NCI-H1417 (cell line): ENCODE results near the gene KLK4.
A peak's percentile ranks its signal among the peaks of the same experiment; 100 is the strongest.
"Not testable (repeated sequence)": the region's sequence is repeated elsewhere in the genome, so short reads cannot be mapped to it uniquely, and the experiment has no call there.

Source experiments
- DNase-seq, 3 experiments: peaks; one replicate each; lab custom pipeline; 2025; lab: John Stamatoyannopoulos, UW

Gene KLK4

GRCh38 chr19:50912727-50913716 lies 1.8 kb upstream of the KLK4 start:
- no peak for DNase-seq

GRCh38 chr19:50912102-50912599 lies 956 bp upstream of the KLK4 start:
- no peak for DNase-seq

GRCh38 chr19:50910722-50911121 lies 473 bp downstream of the KLK4 start:
- no peak for DNase-seq

- DNase-seq, result peak in 2 of 3 experiments; percentile 27 to 53
Observed at GRCh38 chr19:50909240-50910070, 1.7 kb downstream of the KLK4 start.

GRCh38 chr19:50908336-50908735 lies 2.9 kb downstream of the KLK4 start:
- no peak for DNase-seq

- DNase-seq, result peak in 2 of 3 experiments; percentile 8 to 18
Observed at GRCh38 chr19:50906217-50906616, 5.0 kb downstream of the KLK4 start.

- DNase-seq, result no peak
Observed at GRCh38 chr19:50902640-50903039, 8.6 kb downstream of the KLK4 start.

GRCh38 chr19:50899569-50899968 lies 11.6 kb downstream of the KLK4 start:
- no peak for DNase-seq

GRCh38 chr19:50898018-50898417 lies 13.2 kb downstream of the KLK4 start:
- no peak for DNase-seq

- DNase-seq, result no peak
Observed at GRCh38 chr19:50897612-50898011, 13.6 kb downstream of the KLK4 start.

- DNase-seq, result no peak
Observed at GRCh38 chr19:50897191-50897607, 14.0 kb downstream of the KLK4 start.

- peak in 2 of 3 experiments; percentile 13 to 58 for DNase-seq
Observed at GRCh38 chr19:50896591-50897190, 14.5 kb downstream of the KLK4 start.

- not testable (repeated sequence) for DNase-seq
Observed at GRCh38 chr19:50896089-50896590, 15.1 kb downstream of the KLK4 start.

- DNase-seq, result no peak
Observed at GRCh38 chr19:50894478-50895356, 16.5 kb downstream of the KLK4 start.

GRCh38 chr19:50893047-50893736 lies 18.0 kb downstream of the KLK4 start:
- DNase-seq, result peak in 1 of 3 experiments; percentile 19

- DNase-seq, result no peak
Observed at GRCh38 chr19:50891253-50891625, 20.0 kb downstream of the KLK4 start.

- no peak for DNase-seq
Observed at GRCh38 chr19:50890422-50891252, 20.6 kb downstream of the KLK4 start.

- DNase-seq, result no peak
Observed at GRCh38 chr19:50889638-50890037, 21.6 kb downstream of the KLK4 start.

- DNase-seq, result no peak
Observed at GRCh38 chr19:50882188-50882587, 29.0 kb downstream of the KLK4 start.
